ENCODE data around the gene STAC. TPM values are rescaled to one million over a fixed set of nuclear protein-coding genes. Genes with fewer than 3 reads are reported as not detected.

Gene STAC
- total RNA-seq, 1 experiment from 2014 or later = 2.0 TPM

- CTCF ChIA-PET = no interaction called here
These were observed 96.1 kb downstream of the STAC start for GRCh38 chr3:36476286-36476942.

GRCh38 chr3:36477655-36478054 lies 97.4 kb downstream of the STAC start:
- Histone ChIP-seq H3K9me3 (ENCODE audit: low read depth, low read length, poor library complexity, severe bottlenecking) (no peaks in the 10 kb centered on the region), H3K4me3 (ENCODE audit: low read depth, low read length, poor library complexity, severe bottlenecking) (no peak overlapping the region), H3K4me1 (ENCODE audit: insufficient read depth, low read length, poor library complexity, severe bottlenecking) (no peaks in the 10 kb centered on the region), H3K36me3 (ENCODE audit: insufficient read depth, low read length, poor library complexity, severe bottlenecking) (no peaks in the 10 kb centered on the region), H3K27me3 (replicated peaks; ENCODE audit: insufficient read depth, low read depth, low read length, poor library complexity) (no peaks in the 10 kb centered on the region), H3K27ac (ENCODE audit: low read depth, low read length, poor library complexity, severe bottlenecking) (no peak overlapping the region)
- BruUV-seq (replicated peaks) = no TSS peak
- no peak for TF ChIP-seq EZH2 (IDR thresholded peaks at IDR 0.05; ENCODE audit: borderline replicate concordance, low read depth, low read length, poor library complexity, severe bottlenecking)
- POLR2A ChIA-PET (ENCODE audit: low non-redundant PET) = no interaction called here
- CTCF ChIA-PET = no interaction called here
- no peak for DNase-seq (ENCODE audit: low spot score)
- intact Hi-C loops (cut with micrococcal nuclease; ENCODE audit: unreplicated experiment) = no loop called here

More at GRCh38 chr3:36476286-36476942, 96.1 kb downstream of the STAC start:
- Histone ChIP-seq H3K4me3 (ENCODE audit: low read depth, low read length, poor library complexity, severe bottlenecking) (no peak overlapping the region), H3K27me3 (replicated peaks; ENCODE audit: insufficient read depth, low read depth, low read length, poor library complexity) (no peaks in the 10 kb centered on the region), H3K4me1 (ENCODE audit: insufficient read depth, low read length, poor library complexity, severe bottlenecking) (no peaks in the 10 kb centered on the region), H3K9me3 (ENCODE audit: low read depth, low read length, poor library complexity, severe bottlenecking) (no peaks in the 10 kb centered on the region), H3K36me3 (ENCODE audit: insufficient read depth, low read length, poor library complexity, severe bottlenecking) (no peaks in the 10 kb centered on the region), H3K27ac (ENCODE audit: low read depth, low read length, poor library complexity, severe bottlenecking) (no peak overlapping the region)
- no peak for DNase-seq (ENCODE audit: low spot score)
- BruUV-seq (replicated peaks) = no TSS peak
- intact Hi-C loops (cut with micrococcal nuclease; ENCODE audit: unreplicated experiment) = no loop called here
- POLR2A ChIA-PET (ENCODE audit: low non-redundant PET) = no interaction called here
- TF ChIP-seq CTCF (conservative IDR thresholded peaks at IDR 0.05; ENCODE audit: low read depth, low read length) (no peak), EZH2 (IDR thresholded peaks at IDR 0.05; ENCODE audit: borderline replicate concordance, low read depth, low read length, poor library complexity, severe bottlenecking) (no peak)

- no TSS peak for BruUV-seq (replicated peaks)
- CTCF ChIA-PET = no interaction called here
These were observed 100.8 kb downstream of the STAC start for GRCh38 chr3:36480911-36481648.

More at GRCh38 chr3:36480911-36481648, 100.8 kb downstream of the STAC start:
- H3K9me3 ChIP-seq (ENCODE audit: low read depth, low read length, poor library complexity, severe bottlenecking) = no peaks in the 10 kb centered on the region
- H3K4me1 ChIP-seq (ENCODE audit: insufficient read depth, low read length, poor library complexity, severe bottlenecking) = no peaks in the 10 kb centered on the region
- TF ChIP-seq CTCF (conservative IDR thresholded peaks at IDR 0.05; ENCODE audit: low read depth, low read length) = no peak
- TF ChIP-seq EZH2 (IDR thresholded peaks at IDR 0.05; ENCODE audit: borderline replicate concordance, low read depth, low read length, poor library complexity, severe bottlenecking) = no peak
- no peak overlapping the region for H3K27ac ChIP-seq (ENCODE audit: low read depth, low read length, poor library complexity, severe bottlenecking)
- DNase-seq (ENCODE audit: low spot score) = no peak
- no peak overlapping the region for H3K4me3 ChIP-seq (ENCODE audit: low read depth, low read length, poor library complexity, severe bottlenecking)
- POLR2A ChIA-PET (ENCODE audit: low non-redundant PET) = no interaction called here
- intact Hi-C loops (cut with micrococcal nuclease; ENCODE audit: unreplicated experiment) = no loop called here
- H3K36me3 ChIP-seq (ENCODE audit: insufficient read depth, low read length, poor library complexity, severe bottlenecking) = no peaks in the 10 kb centered on the region
- no peaks in the 10 kb centered on the region for H3K27me3 ChIP-seq (replicated peaks; ENCODE audit: insufficient read depth, low read depth, low read length, poor library complexity)

Data from A673 (cell line).